Measurements from ENCODE around the gene PLCD1.

Gene PLCD1

GRCh38 chr3:38022896-38023709 is 6.3 kb downstream of the PLCD1 start:
- H3K27me3 ChIP-seq (ENCODE audit: control insufficient read depth, insufficient read depth, low read length): peaks cover 33% of the 10 kb centered on the region
- no peak overlapping the region for H3K9ac ChIP-seq (ENCODE audit: low read length)
- peak overlapping the region; percentile 79 for H3K4me3 ChIP-seq (ENCODE audit: low read length)
- H3K36me3 ChIP-seq (ENCODE audit: control insufficient read depth, low read depth, low read length): no peaks in the 10 kb centered on the region
- no peaks in the 10 kb centered on the region for H3K9me3 ChIP-seq (ENCODE audit: control insufficient read depth, low read depth, low read length)
- H3K27ac ChIP-seq (ENCODE audit: low read length): no peak overlapping the region
- H3K4me1 ChIP-seq (ENCODE audit: control insufficient read depth, low read depth, low read length): peaks cover 6% of the 10 kb centered on the region

- H3K4me3 ChIP-seq (ENCODE audit: low read length): no peak overlapping the region
- H3K27me3 ChIP-seq (ENCODE audit: control insufficient read depth, insufficient read depth, low read length): peaks cover 25% of the 10 kb centered on the region
- no peaks in the 10 kb centered on the region for H3K36me3 ChIP-seq (ENCODE audit: control insufficient read depth, low read depth, low read length)
- no peaks in the 10 kb centered on the region for H3K9me3 ChIP-seq (ENCODE audit: control insufficient read depth, low read depth, low read length)
- no peak overlapping the region for H3K27ac ChIP-seq (ENCODE audit: low read length)
- no peak overlapping the region for H3K9ac ChIP-seq (ENCODE audit: low read length)
- H3K4me1 ChIP-seq (ENCODE audit: control insufficient read depth, low read depth, low read length): peaks cover 6% of the 10 kb centered on the region
Measured at GRCh38 chr3:38022301-38022700, 7.1 kb downstream of the PLCD1 start.

GRCh38 chr3:38021196-38021595 is 8.2 kb downstream of the PLCD1 start:
- Histone ChIP-seq H3K27me3 (ENCODE audit: control insufficient read depth, insufficient read depth, low read length) (peaks cover 16% of the 10 kb centered on the region), H3K9ac (ENCODE audit: low read length) (no peak overlapping the region), H3K4me1 (ENCODE audit: control insufficient read depth, low read depth, low read length) (peaks cover 6% of the 10 kb centered on the region), H3K9me3 (ENCODE audit: control insufficient read depth, low read depth, low read length) (no peaks in the 10 kb centered on the region), H3K27ac (ENCODE audit: low read length) (no peak overlapping the region), H3K36me3 (ENCODE audit: control insufficient read depth, low read depth, low read length) (no peaks in the 10 kb centered on the region), H3K4me3 (ENCODE audit: low read length) (no peak overlapping the region)

GRCh38 chr3:38020342-38020726 is 9.1 kb downstream of the PLCD1 start:
- Histone ChIP-seq H3K4me3 (ENCODE audit: low read length) (no peak overlapping the region), H3K9ac (ENCODE audit: low read length) (no peak overlapping the region), H3K36me3 (ENCODE audit: control insufficient read depth, low read depth, low read length) (peaks cover 6% of the 10 kb centered on the region), H3K4me1 (ENCODE audit: control insufficient read depth, low read depth, low read length) (peaks cover under 1% of the 10 kb centered on the region), H3K9me3 (ENCODE audit: control insufficient read depth, low read depth, low read length) (no peaks in the 10 kb centered on the region), H3K27me3 (ENCODE audit: control insufficient read depth, insufficient read depth, low read length) (peaks cover 7% of the 10 kb centered on the region), H3K27ac (ENCODE audit: low read length) (no peak overlapping the region)

GRCh38 chr3:38019658-38020341 is 9.6 kb downstream of the PLCD1 start:
- no peak overlapping the region for H3K27ac ChIP-seq (ENCODE audit: low read length)
- H3K36me3 ChIP-seq (ENCODE audit: control insufficient read depth, low read depth, low read length): peaks cover 10% of the 10 kb centered on the region
- peaks cover 7% of the 10 kb centered on the region for H3K27me3 ChIP-seq (ENCODE audit: control insufficient read depth, insufficient read depth, low read length)
- no peaks in the 10 kb centered on the region for H3K4me1 ChIP-seq (ENCODE audit: control insufficient read depth, low read depth, low read length)
- no peak overlapping the region for H3K9ac ChIP-seq (ENCODE audit: low read length)
- no peaks in the 10 kb centered on the region for H3K9me3 ChIP-seq (ENCODE audit: control insufficient read depth, low read depth, low read length)
- H3K4me3 ChIP-seq (ENCODE audit: low read length): no peak overlapping the region

GRCh38 chr3:38018296-38019266 is 10.9 kb downstream of the PLCD1 start:
- H3K9me3 ChIP-seq (ENCODE audit: control insufficient read depth, low read depth, low read length): no peaks in the 10 kb centered on the region
- no peak overlapping the region for H3K9ac ChIP-seq (ENCODE audit: low read length)
- H3K4me3 ChIP-seq (ENCODE audit: low read length): no peak overlapping the region
- peaks cover 12% of the 10 kb centered on the region for H3K36me3 ChIP-seq (ENCODE audit: control insufficient read depth, low read depth, low read length)
- H3K27me3 ChIP-seq (ENCODE audit: control insufficient read depth, insufficient read depth, low read length): peaks cover 6% of the 10 kb centered on the region
- no peaks in the 10 kb centered on the region for H3K4me1 ChIP-seq (ENCODE audit: control insufficient read depth, low read depth, low read length)
- H3K27ac ChIP-seq (ENCODE audit: low read length): no peak overlapping the region

- Histone ChIP-seq H3K4me1 (ENCODE audit: control insufficient read depth, low read depth, low read length) (no peaks in the 10 kb centered on the region), H3K9ac (ENCODE audit: low read length) (no peak overlapping the region), H3K36me3 (ENCODE audit: control insufficient read depth, low read depth, low read length) (peaks cover 12% of the 10 kb centered on the region), H3K4me3 (ENCODE audit: low read length) (no peak overlapping the region), H3K9me3 (ENCODE audit: control insufficient read depth, low read depth, low read length) (no peaks in the 10 kb centered on the region), H3K27ac (ENCODE audit: low read length) (no peak overlapping the region), H3K27me3 (ENCODE audit: control insufficient read depth, insufficient read depth, low read length) (no peaks in the 10 kb centered on the region)
Measured at GRCh38 chr3:38017445-38018295, 11.8 kb downstream of the PLCD1 start.

GRCh38 chr3:38016847-38017444 is 12.5 kb downstream of the PLCD1 start:
- H3K4me3 ChIP-seq (ENCODE audit: low read length): no peak overlapping the region
- H3K9ac ChIP-seq (ENCODE audit: low read length): no peak overlapping the region
- peaks cover 12% of the 10 kb centered on the region for H3K36me3 ChIP-seq (ENCODE audit: control insufficient read depth, low read depth, low read length)
- no peak overlapping the region for H3K27ac ChIP-seq (ENCODE audit: low read length)
- no peaks in the 10 kb centered on the region for H3K4me1 ChIP-seq (ENCODE audit: control insufficient read depth, low read depth, low read length)
- no peaks in the 10 kb centered on the region for H3K9me3 ChIP-seq (ENCODE audit: control insufficient read depth, low read depth, low read length)
- no peaks in the 10 kb centered on the region for H3K27me3 ChIP-seq (ENCODE audit: control insufficient read depth, insufficient read depth, low read length)

GRCh38 chr3:38016410-38016809 is 13.0 kb downstream of the PLCD1 start:
- H3K36me3 ChIP-seq (ENCODE audit: control insufficient read depth, low read depth, low read length): peaks cover 12% of the 10 kb centered on the region
- H3K27ac ChIP-seq (ENCODE audit: low read length): no peak overlapping the region

GRCh38 chr3:38015984-38016383 is 13.5 kb downstream of the PLCD1 start:
- H3K36me3 ChIP-seq (ENCODE audit: control insufficient read depth, low read depth, low read length): peaks cover 12% of the 10 kb centered on the region
- H3K27me3 ChIP-seq (ENCODE audit: control insufficient read depth, insufficient read depth, low read length): no peaks in the 10 kb centered on the region
- H3K9ac ChIP-seq (ENCODE audit: low read length): no peak overlapping the region
- no peaks in the 10 kb centered on the region for H3K9me3 ChIP-seq (ENCODE audit: control insufficient read depth, low read depth, low read length)
- no peaks in the 10 kb centered on the region for H3K4me1 ChIP-seq (ENCODE audit: control insufficient read depth, low read depth, low read length)
- H3K27ac ChIP-seq (ENCODE audit: low read length): no peak overlapping the region
- H3K4me3 ChIP-seq (ENCODE audit: low read length): no peak overlapping the region

More at GRCh38 chr3:38016410-38016809, 13.0 kb downstream of the PLCD1 start:
- no peaks in the 10 kb centered on the region for H3K27me3 ChIP-seq (ENCODE audit: control insufficient read depth, insufficient read depth, low read length)
- no peaks in the 10 kb centered on the region for H3K4me1 ChIP-seq (ENCODE audit: control insufficient read depth, low read depth, low read length)
- H3K9me3 ChIP-seq (ENCODE audit: control insufficient read depth, low read depth, low read length): no peaks in the 10 kb centered on the region
- H3K9ac ChIP-seq (ENCODE audit: low read length): no peak overlapping the region
- no peak overlapping the region for H3K4me3 ChIP-seq (ENCODE audit: low read length)
